Calu3 (cell line): ENCODE results near the gene TCEA3. TPM values are rescaled to one million over a fixed set of nuclear protein-coding genes. Genes with fewer than 3 reads are reported as not detected.

Experiments used
- BruUV-seq: library from RNA; stranded (reverse); fragments of 400-500 nt; replicated peaks from 2 replicates; lab custom pipeline; 2021; lab: Mats Ljungman, UMichigan
- CTCF ChIA-PET: fragments of 300-600 bp; sonication (Branson Sonifier 250); formaldehyde crosslinking; loops from one replicate; lab custom pipeline; 2022; ENCODE audit warnings: antibody characterized with exemption; lab: Charles Lee
- DNase-seq: peaks from one replicate; pipeline ENCODE4 v3.0.0; 2022
- H3K27ac Mint-ChIP-seq: one replicate; pipeline ENCODE4 v1.8.0; 2022; ENCODE audit warnings: mixed read lengths; ENCODE audit not compliant: unreplicated experiment
- H3K27me3 Mint-ChIP-seq: one replicate; pipeline ENCODE4 v1.8.0; 2022; ENCODE audit warnings: mixed read lengths; ENCODE audit not compliant: unreplicated experiment
- H3K36me3 Mint-ChIP-seq: one replicate; pipeline ENCODE4 v1.8.0; 2022; ENCODE audit warnings: mild to moderate bottlenecking, moderate library complexity, mixed read lengths; ENCODE audit not compliant: insufficient read depth, unreplicated experiment
- H3K4me1 Mint-ChIP-seq: one replicate; pipeline ENCODE4 v1.8.0; 2022; ENCODE audit warnings: mild to moderate bottlenecking, low read depth, mixed read lengths; ENCODE audit not compliant: unreplicated experiment
- H3K4me3 Mint-ChIP-seq: one replicate; pipeline ENCODE4 v1.8.0; 2022; ENCODE audit warnings: mild to moderate bottlenecking, low read depth, moderate library complexity, mixed read lengths; ENCODE audit not compliant: unreplicated experiment
- H3K9me3 Mint-ChIP-seq: one replicate; pipeline ENCODE4 v1.8.0; 2022; ENCODE audit warnings: low read depth, mixed read lengths; ENCODE audit not compliant: unreplicated experiment
- intact Hi-C: fragments of 100-400 bp; cut with micrococcal nuclease; formaldehyde crosslinking; loops from one replicate; pipeline ENCODE4 v1.10.0; 2022; ENCODE audit not compliant: unreplicated experiment
- total RNA-seq: library from RNA; stranded (reverse); gene quantifications from 2 replicates; pipeline ENCODE4 v1.2.3, GENCODE V29; 2022
- TF ChIP-seq, protein P1 (sequence below): fragments of 200-600 bp; IDR thresholded peaks from one replicate; pipeline ENCODE4 v1.8.0; 2022; ENCODE audit warnings: antibody characterized with exemption; ENCODE audit not compliant: unreplicated experiment

TCEA3 gene
- total RNA-seq, 1 experiment from 2014 or later, result 1.5 TPM

DNA sequence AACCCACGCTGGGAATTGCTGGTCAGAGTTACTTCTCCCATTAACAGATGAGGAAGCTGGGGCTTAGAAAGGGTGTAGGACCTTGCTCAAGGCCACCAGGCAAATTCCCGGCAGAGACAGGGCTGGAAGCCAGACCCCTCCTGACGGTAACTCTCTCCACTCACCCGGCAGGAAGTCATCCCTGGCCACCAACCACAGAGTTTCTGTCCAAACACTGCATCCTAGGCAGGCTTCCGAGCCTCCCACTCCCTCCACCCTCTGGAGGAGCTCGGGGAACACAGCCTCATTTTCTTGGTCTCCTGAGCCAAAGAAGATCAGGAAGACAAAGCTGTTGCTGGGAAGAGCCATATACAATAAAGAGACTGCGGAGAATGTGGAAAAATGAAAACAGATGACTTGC lies 29.9 kb downstream of the TCEA3 start:
- BruUV-seq, result no TSS peak
- Mint-ChIP-seq H3K9me3 (no peaks in the 10 kb centered on the region), H3K36me3 (no peaks in the 10 kb centered on the region), H3K27ac (no peak overlapping the region), H3K4me1 (no peaks in the 10 kb centered on the region), H3K27me3 (no peaks in the 10 kb centered on the region), H3K4me3 (no peak overlapping the region)
- intact Hi-C loops, result no loop called here
- CTCF ChIA-PET, result interaction anchor here (0.6 to 2.2 kb wide), 3 partner anchors 10 to 26 kb away, joined by 3 to 8 read pairs (median 3); no protein-coding TSS in a partner anchor
- no peak for DNase-seq
- TF ChIP-seq, protein P1, sequence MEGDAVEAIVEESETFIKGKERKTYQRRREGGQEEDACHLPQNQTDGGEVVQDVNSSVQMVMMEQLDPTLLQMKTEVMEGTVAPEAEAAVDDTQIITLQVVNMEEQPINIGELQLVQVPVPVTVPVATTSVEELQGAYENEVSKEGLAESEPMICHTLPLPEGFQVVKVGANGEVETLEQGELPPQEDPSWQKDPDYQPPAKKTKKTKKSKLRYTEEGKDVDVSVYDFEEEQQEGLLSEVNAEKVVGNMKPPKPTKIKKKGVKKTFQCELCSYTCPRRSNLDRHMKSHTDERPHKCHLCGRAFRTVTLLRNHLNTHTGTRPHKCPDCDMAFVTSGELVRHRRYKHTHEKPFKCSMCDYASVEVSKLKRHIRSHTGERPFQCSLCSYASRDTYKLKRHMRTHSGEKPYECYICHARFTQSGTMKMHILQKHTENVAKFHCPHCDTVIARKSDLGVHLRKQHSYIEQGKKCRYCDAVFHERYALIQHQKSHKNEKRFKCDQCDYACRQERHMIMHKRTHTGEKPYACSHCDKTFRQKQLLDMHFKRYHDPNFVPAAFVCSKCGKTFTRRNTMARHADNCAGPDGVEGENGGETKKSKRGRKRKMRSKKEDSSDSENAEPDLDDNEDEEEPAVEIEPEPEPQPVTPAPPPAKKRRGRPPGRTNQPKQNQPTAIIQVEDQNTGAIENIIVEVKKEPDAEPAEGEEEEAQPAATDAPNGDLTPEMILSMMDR, result no peak

DNA sequence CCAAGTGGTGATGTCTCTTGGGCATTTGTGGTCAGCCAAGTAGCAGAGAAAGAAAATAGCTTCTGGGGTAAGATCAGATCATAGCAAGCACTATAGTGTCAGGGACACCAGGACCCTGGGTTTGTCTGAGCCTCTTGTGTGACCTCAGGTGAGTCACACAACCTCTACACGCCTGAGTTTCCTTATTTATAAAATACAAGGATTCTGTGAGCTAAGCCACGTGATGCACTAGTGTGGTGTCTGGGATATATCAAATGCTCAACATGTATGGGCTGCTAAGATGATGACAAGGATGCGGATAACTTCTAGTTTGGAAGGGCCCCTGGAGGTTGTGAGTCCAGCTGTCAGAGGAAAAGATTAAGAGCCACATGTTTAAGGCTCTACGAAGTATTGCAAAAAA lies 30.4 kb downstream of the TCEA3 start:
- Mint-ChIP-seq H3K27me3 (no peaks in the 10 kb centered on the region), H3K4me1 (no peaks in the 10 kb centered on the region), H3K27ac (no peak overlapping the region), H3K36me3 (no peaks in the 10 kb centered on the region), H3K4me3 (no peak overlapping the region), H3K9me3 (no peaks in the 10 kb centered on the region)
- CTCF ChIA-PET, result interaction anchor here (0.6 to 2.2 kb wide), 3 partner anchors 10 to 26 kb away, joined by 3 to 8 read pairs (median 3); no protein-coding TSS in a partner anchor
- intact Hi-C loops, result no loop called here
- DNase-seq, result no peak
- BruUV-seq, result no TSS peak
- TF ChIP-seq, protein P1, result no peak

DNA sequence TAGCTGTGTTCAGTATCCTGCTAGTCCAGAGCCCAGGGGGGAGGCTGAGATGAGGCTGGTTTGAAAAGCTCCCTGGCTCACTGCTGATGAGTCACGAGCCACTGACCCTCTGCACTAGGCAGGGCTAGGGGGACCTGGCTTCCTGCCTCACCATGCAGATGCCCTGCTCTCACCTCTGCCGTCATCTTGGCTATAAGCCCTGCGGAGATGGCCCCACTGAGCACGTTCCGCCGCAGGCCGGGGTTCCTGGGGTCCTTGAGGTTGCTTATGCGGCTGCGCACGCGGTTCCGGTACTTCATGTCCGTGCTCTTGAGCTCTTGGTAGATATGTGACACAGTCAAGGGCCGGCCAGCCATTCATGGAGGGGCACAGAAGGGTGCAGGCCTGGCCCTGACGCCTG lies 30.8 kb downstream of the TCEA3 start:
- CTCF ChIA-PET, result interaction anchor here (1.0 to 2.2 kb wide), 2 partner anchors 11 to 25 kb away, joined by 3 to 8 read pairs; no protein-coding TSS in a partner anchor
- no TSS peak for BruUV-seq
- H3K4me3 Mint-ChIP-seq, result no peak overlapping the region
- peak; percentile 6 for DNase-seq
- intact Hi-C loops, result no loop called here
- no peaks in the 10 kb centered on the region for H3K9me3 Mint-ChIP-seq
- H3K27me3 Mint-ChIP-seq, result no peaks in the 10 kb centered on the region
- no peak overlapping the region for H3K27ac Mint-ChIP-seq
- H3K36me3 Mint-ChIP-seq, result no peaks in the 10 kb centered on the region
- H3K4me1 Mint-ChIP-seq, result no peaks in the 10 kb centered on the region
- TF ChIP-seq, protein P1, result no peak

DNA sequence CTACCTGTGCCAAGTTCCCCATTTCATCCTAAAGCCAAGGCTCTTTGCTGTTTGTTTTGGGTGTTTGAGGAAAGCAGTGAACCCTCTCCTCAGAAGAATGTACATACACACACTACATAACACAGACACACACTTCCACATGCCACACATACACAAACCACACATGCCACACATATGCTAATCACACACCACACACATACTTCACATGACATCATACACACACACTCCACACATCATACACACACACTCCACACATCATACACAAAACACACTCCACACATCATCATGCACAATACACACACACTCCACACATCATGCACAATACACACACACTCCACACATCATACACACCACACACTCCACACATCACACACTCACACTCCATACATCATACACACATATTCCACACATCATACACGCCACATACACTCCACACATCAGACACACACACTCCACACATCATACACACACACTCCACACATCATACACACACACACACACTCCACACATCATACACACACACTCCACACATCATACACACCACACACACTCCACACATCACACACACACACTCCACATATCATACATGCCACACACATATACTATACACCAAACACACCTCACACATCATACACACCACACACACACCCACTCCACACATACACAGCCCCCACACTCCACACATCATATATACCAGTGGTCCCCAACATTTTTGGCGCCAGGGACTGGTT lies 32.3 kb downstream of the TCEA3 start:
- H3K36me3 Mint-ChIP-seq, result no peaks in the 10 kb centered on the region
- no peak for DNase-seq
- intact Hi-C loops, result no loop called here
- CTCF ChIA-PET, result no interaction called here
- no peaks in the 10 kb centered on the region for H3K27me3 Mint-ChIP-seq
- no peak overlapping the region for H3K27ac Mint-ChIP-seq
- no peak overlapping the region for H3K4me3 Mint-ChIP-seq
- H3K9me3 Mint-ChIP-seq, result no peaks in the 10 kb centered on the region
- no peaks in the 10 kb centered on the region for H3K4me1 Mint-ChIP-seq
- TF ChIP-seq, protein P1, result no peak
- no TSS peak for BruUV-seq
